H9 (cell line): ENCODE data around the gene LPAR1. TPM values are rescaled to one million over a fixed set of nuclear protein-coding genes. Genes with fewer than 3 reads are reported as not detected.

ENCODE experiments used
- DNase-seq: peaks from one replicate; pipeline ENCODE4 v3.0.0-alpha.2; 2017
- H2AFZ ChIP-seq: one replicate; pipeline ENCODE4 v1.6.1; 2013; ENCODE audit warnings: mild to moderate bottlenecking, low read length, control low read depth, moderate library complexity
- H2AK5ac ChIP-seq: 2 replicates; pipeline ENCODE4 v1.6.1; 2013; ENCODE audit warnings: low read length, control low read depth, mixed read lengths; ENCODE audit not compliant: insufficient read length
- H2BK120ac ChIP-seq: one replicate; pipeline ENCODE4 v1.6.1; 2013; ENCODE audit warnings: low read depth, mild to moderate bottlenecking, low read length, control low read depth, inconsistent platforms; ENCODE audit not compliant: poor library complexity, severe bottlenecking
- H2BK12ac ChIP-seq: 2 replicates; pipeline ENCODE4 v1.6.1; 2013; ENCODE audit warnings: low read length, control low read depth, mixed read lengths, low read depth; ENCODE audit not compliant: insufficient read length
- H2BK15ac ChIP-seq: 2 replicates; pipeline ENCODE4 v1.6.1; 2013; ENCODE audit warnings: low read depth, low read length, control low read depth
- H2BK20ac ChIP-seq: one replicate; pipeline ENCODE4 v1.6.1; 2013; ENCODE audit warnings: low read depth, mild to moderate bottlenecking, low read length, control low read depth, inconsistent platforms; ENCODE audit not compliant: poor library complexity, severe bottlenecking
- H2BK5ac ChIP-seq: 2 replicates; pipeline ENCODE4 v1.6.1; 2013; ENCODE audit warnings: low read length, control low read depth, mixed read lengths; ENCODE audit not compliant: insufficient read length
- H3K14ac ChIP-seq: 2 replicates; pipeline ENCODE4 v1.6.1; 2013; ENCODE audit warnings: low read length, control low read depth; ENCODE audit not compliant: insufficient read depth
- H3K18ac ChIP-seq: 2 replicates; pipeline ENCODE4 v1.6.1; 2013; ENCODE audit warnings: low read depth, mild to moderate bottlenecking, mixed read lengths, low read length, control low read depth; ENCODE audit not compliant: insufficient read length
- H3K23ac ChIP-seq: 2 replicates; pipeline ENCODE4 v1.6.1; 2013; ENCODE audit warnings: low read length, control low read depth, mixed read lengths, low read depth; ENCODE audit not compliant: insufficient read length
- H3K23me2 ChIP-seq: 2 replicates; pipeline ENCODE4 v1.6.1; 2013; ENCODE audit warnings: low read depth, mild to moderate bottlenecking, mixed read lengths, low read length, control low read depth; ENCODE audit not compliant: insufficient read length, poor library complexity, severe bottlenecking
- H3K27ac ChIP-seq: 2 replicates; pipeline ENCODE4 v1.5.1; 2013; ENCODE audit warnings: low read length, control low read depth, mixed read lengths, low read depth; ENCODE audit not compliant: insufficient read length
- H3K27me3 ChIP-seq: 2 replicates; pipeline ENCODE4 v1.6.1; 2013; ENCODE audit warnings: low read length, control low read depth, inconsistent platforms; ENCODE audit not compliant: insufficient read depth
- H3K4ac ChIP-seq: 2 replicates; pipeline ENCODE4 v1.6.1; 2013; ENCODE audit warnings: low read depth, mild to moderate bottlenecking, control low read depth, inconsistent platforms, low read length, moderate library complexity
- H3K4me1 ChIP-seq: 2 replicates; pipeline ENCODE4 v1.6.1; 2013; ENCODE audit warnings: low read length, control low read depth, inconsistent platforms; ENCODE audit not compliant: insufficient read depth
- H3K4me2 ChIP-seq: 2 replicates; pipeline ENCODE4 v1.6.1; 2013; ENCODE audit warnings: low read length, control low read depth, mixed read lengths; ENCODE audit not compliant: insufficient read length, insufficient read depth
- H3K56ac ChIP-seq: 2 replicates; pipeline ENCODE4 v1.6.1; 2013; ENCODE audit warnings: low read depth, mild to moderate bottlenecking, mixed read lengths, low read length, control low read depth; ENCODE audit not compliant: insufficient read length
- H3K79me1 ChIP-seq: 2 replicates; pipeline ENCODE4 v1.6.1; 2013; ENCODE audit warnings: low read depth, mild to moderate bottlenecking, moderate library complexity, low read length, control low read depth, inconsistent platforms; ENCODE audit not compliant: insufficient read depth, poor library complexity, severe bottlenecking
- H3K79me2 ChIP-seq: 2 replicates; pipeline ENCODE4 v1.6.1; 2013; ENCODE audit warnings: low read length, control low read depth, inconsistent platforms; ENCODE audit not compliant: insufficient read depth
- H3K9ac ChIP-seq: 2 replicates; pipeline ENCODE4 v1.6.1; 2013; ENCODE audit warnings: low read length, control low read depth, mixed read lengths; ENCODE audit not compliant: insufficient read length; ENCODE audit errors: extremely low read depth
- H3K9me3 ChIP-seq: one replicate; pipeline ENCODE4 v1.6.1; 2013; ENCODE audit warnings: low read depth, low read length, inconsistent platforms; ENCODE audit not compliant: control insufficient read depth
- H3T11ph ChIP-seq: one replicate; pipeline ENCODE4 v1.6.1; 2013; ENCODE audit warnings: mild to moderate bottlenecking, low read length, control low read depth, inconsistent platforms
- H4K20me1 ChIP-seq: one replicate; pipeline ENCODE4 v1.6.1; 2013; ENCODE audit not compliant: control insufficient read depth, insufficient read length, insufficient read depth
- H4K5ac ChIP-seq: 2 replicates; pipeline ENCODE4 v1.6.1; 2013; ENCODE audit warnings: low read depth, mild to moderate bottlenecking, mixed read lengths, low read length, control low read depth; ENCODE audit not compliant: insufficient read length
- H4K8ac ChIP-seq: replicated peaks from 2 replicates; pipeline ENCODE4 v1.6.1; 2013; ENCODE audit warnings: low read length, control low read depth, mixed read lengths, low read depth; ENCODE audit not compliant: insufficient read length
- H4K91ac ChIP-seq: 2 replicates; pipeline ENCODE4 v1.6.1; 2013; ENCODE audit warnings: low read depth, mild to moderate bottlenecking, moderate library complexity, mixed read lengths, low read length, control low read depth; ENCODE audit not compliant: insufficient read length
- H3K27ac Mint-ChIP-seq, 3 experiments: 2 replicates in 2 of 3; 3 replicates in 1 of 3; pipeline ENCODE4 v1.8.0; 2020 to 2021; ENCODE audit warnings: mixed read lengths in 3 of 3, mild to moderate bottlenecking in 1 of 3, moderate library complexity in 1 of 3
- H3K27me3 Mint-ChIP-seq: 2 replicates; pipeline ENCODE4 v1.8.0; 2021; ENCODE audit warnings: low read depth, mild to moderate bottlenecking, moderate library complexity, mixed read lengths
- H3K36me3 Mint-ChIP-seq, 3 experiments: 2 replicates in 2 of 3; 3 replicates in 1 of 3; pipeline ENCODE4 v1.8.0; 2020 to 2021; ENCODE audit warnings: low read depth in 3 of 3, mixed read lengths in 3 of 3; ENCODE audit not compliant: insufficient read depth in 1 of 3
- H3K4me1 Mint-ChIP-seq, 2 experiments: 2 replicates each; pipeline ENCODE4 v1.8.0; 2020; ENCODE audit warnings: mixed read lengths in 2 of 2
- H3K4me3 Mint-ChIP-seq, 2 experiments: 2 replicates in 1 of 2; 3 replicates in 1 of 2; pipeline ENCODE4 v1.8.0; 2020 to 2021; ENCODE audit warnings: mild to moderate bottlenecking in 2 of 2, mixed read lengths in 2 of 2, moderate library complexity in 1 of 2
- H3K9me3 Mint-ChIP-seq, 2 experiments: 2 replicates in 1 of 2; 3 replicates in 1 of 2; pipeline ENCODE4 v1.8.0; 2020; ENCODE audit warnings: mild to moderate bottlenecking in 2 of 2, mixed read lengths in 2 of 2, moderate library complexity in 1 of 2
- WGBS: extraction: QIAGEN DNeasy Blood & Tissue Kit; methylation state at CpG from one replicate; pipeline ENCODE4 v1.1.7; 2013; ENCODE audit warnings: missing lambda C conversion rate, low lambda C conversion rate, mixed read lengths; ENCODE audit not compliant: insufficient read length; ENCODE audit errors: extremely low coverage; 5-methylcytosine and 5-hydroxymethylcytosine counted together
- total RNA-seq: library from RNA; stranded (reverse); gene quantifications from 2 replicates; pipeline ENCODE4 v1.2.1, GENCODE V29; 2021
- TF ChIP-seq, protein P1 (sequence below): fragments of 200-600 bp; sonication (generic); conservative IDR thresholded peaks from 3 replicates; pipeline ENCODE4 v1.8.0; 2021; ENCODE audit warnings: antibody characterized with exemption, mild to moderate bottlenecking

The LPAR1 gene
- total RNA-seq, 1 experiment from 2014 or later = 1.3 TPM

DNA sequence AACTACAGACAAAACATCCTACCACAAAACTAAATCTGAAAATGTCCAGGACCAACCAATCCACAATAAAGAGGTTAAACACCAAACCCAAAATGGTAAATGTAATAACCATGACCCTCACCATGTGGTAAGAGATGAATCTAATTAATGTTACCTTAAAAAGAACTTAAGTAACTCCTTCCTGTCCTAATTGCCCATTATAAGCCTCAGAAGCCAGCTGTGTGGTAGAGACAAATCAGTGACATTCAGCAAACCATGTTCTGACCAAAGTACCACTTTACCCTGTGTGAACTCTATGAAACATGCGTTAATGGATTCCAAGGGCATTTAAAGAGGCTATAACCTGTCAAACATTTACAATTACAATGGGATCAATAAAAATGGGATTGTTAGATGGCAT lies 25.0 kb downstream of the LPAR1 start:
- Histone ChIP-seq H3K4me2 (no peak overlapping the region), H3K56ac (no peak overlapping the region), H2BK120ac (no peak overlapping the region), H3K14ac (no peak overlapping the region), H2AK5ac (no peak overlapping the region), H3K9ac (no peak overlapping the region), H4K20me1 (no peaks in the 10 kb centered on the region), H3K79me2 (no peaks in the 10 kb centered on the region), H4K8ac (no peak overlapping the region), H3K27me3 (no peaks in the 10 kb centered on the region), H2AFZ (no peak overlapping the region), H4K5ac (no peak overlapping the region), H3K23ac (no peak overlapping the region), H3K79me1 (no peaks in the 10 kb centered on the region), H2BK5ac (no peak overlapping the region), H3K23me2 (no peaks in the 10 kb centered on the region), H3T11ph (no peak overlapping the region), H2BK12ac (no peak overlapping the region), H3K9me3 (no peaks in the 10 kb centered on the region), H4K91ac (no peak overlapping the region), H2BK15ac (no peak overlapping the region), H3K4ac (no peak overlapping the region), H3K27ac (no peak overlapping the region), H3K4me1 (no peaks in the 10 kb centered on the region), H3K18ac (no peak overlapping the region), H2BK20ac (no peak overlapping the region)
- no peak for DNase-seq
- H3K4me1 Mint-ChIP-seq = no peaks in the 10 kb centered on the region
- no peak overlapping the region for H3K4me3 Mint-ChIP-seq
- H3K9me3 Mint-ChIP-seq = no peaks in the 10 kb centered on the region
- TF ChIP-seq, protein P1, sequence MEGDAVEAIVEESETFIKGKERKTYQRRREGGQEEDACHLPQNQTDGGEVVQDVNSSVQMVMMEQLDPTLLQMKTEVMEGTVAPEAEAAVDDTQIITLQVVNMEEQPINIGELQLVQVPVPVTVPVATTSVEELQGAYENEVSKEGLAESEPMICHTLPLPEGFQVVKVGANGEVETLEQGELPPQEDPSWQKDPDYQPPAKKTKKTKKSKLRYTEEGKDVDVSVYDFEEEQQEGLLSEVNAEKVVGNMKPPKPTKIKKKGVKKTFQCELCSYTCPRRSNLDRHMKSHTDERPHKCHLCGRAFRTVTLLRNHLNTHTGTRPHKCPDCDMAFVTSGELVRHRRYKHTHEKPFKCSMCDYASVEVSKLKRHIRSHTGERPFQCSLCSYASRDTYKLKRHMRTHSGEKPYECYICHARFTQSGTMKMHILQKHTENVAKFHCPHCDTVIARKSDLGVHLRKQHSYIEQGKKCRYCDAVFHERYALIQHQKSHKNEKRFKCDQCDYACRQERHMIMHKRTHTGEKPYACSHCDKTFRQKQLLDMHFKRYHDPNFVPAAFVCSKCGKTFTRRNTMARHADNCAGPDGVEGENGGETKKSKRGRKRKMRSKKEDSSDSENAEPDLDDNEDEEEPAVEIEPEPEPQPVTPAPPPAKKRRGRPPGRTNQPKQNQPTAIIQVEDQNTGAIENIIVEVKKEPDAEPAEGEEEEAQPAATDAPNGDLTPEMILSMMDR = no peak
- H3K36me3 Mint-ChIP-seq = peaks cover 0 to under 1% (median 0%) of the 10 kb centered on the region in 3 experiments; a peak in 1 of 7 replicates
- no peak overlapping the region for H3K27ac Mint-ChIP-seq
- no CpG with 5 or more reads among the region's 1 CpG for WGBS
- H3K27me3 Mint-ChIP-seq = no peaks in the 10 kb centered on the region
